ENCODE measurements around the gene RNF213.

RNF213 gene

DNA sequence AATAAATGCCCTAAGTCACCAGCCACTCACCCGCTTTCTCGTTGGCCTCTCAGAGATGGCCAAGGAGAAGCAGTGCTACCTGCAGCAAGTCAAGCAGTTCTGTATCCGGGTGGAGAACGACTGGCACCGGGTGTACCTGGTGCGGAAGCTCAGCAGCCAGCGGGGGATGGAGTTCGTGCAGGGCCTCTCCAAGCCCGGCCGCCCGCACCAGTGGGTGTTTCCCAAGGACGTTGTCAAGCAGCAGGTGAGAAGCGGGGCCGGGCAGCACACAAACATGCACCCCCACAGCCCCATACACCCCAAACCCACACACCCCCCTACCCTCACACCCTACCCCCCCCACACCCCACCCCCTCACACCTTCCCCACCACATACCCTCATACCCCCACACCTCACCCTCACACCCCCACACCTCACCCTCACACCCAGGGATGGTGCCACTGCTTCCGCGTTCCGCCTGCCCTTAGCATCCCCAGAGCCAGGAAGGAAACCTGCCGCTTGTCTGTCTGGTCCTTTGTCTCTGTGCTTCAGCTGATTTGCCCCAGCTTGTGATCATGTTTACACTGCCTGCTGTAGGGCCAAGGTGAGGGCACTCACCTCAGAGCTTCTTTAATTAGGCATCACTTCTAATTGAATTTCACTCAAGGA is 112.4 kb downstream of the RNF213 start:
- DNase-seq (ENCODE audit: low spot score), result no peak

DNA sequence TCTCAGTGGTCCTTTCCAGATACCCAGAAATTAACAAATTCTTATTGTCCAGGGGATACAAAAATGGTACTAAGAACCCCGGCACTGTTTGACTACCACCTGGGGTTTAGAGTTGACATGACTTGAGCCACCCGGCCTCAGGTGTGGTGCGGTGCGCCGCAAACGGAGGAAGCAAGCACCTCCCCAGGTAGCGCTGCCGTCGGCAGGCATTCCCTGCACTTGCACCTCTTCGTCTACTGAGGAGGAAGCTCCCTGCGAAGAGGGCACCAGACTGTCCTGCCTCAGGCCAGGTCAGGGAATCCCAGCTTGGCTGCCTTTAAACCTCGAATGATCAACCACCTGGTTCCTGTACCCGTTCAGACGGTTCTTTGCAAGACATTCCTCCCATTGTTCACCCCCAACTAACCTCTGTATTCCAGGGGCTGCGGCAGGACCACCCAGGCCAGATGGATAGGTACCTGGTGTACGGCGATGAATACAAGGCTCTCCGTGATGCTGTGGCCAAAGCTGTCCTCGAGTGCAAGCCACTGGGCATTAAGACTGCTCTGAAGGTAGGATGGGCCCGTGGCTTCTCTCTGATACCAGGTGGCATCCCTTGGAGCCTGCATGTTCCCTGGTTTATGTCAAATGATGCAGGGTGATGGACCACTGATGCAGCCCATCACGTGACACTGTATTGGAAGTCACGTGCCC is 113.5 kb downstream of the RNF213 start:
- no peak for DNase-seq (ENCODE audit: low spot score)

DNA sequence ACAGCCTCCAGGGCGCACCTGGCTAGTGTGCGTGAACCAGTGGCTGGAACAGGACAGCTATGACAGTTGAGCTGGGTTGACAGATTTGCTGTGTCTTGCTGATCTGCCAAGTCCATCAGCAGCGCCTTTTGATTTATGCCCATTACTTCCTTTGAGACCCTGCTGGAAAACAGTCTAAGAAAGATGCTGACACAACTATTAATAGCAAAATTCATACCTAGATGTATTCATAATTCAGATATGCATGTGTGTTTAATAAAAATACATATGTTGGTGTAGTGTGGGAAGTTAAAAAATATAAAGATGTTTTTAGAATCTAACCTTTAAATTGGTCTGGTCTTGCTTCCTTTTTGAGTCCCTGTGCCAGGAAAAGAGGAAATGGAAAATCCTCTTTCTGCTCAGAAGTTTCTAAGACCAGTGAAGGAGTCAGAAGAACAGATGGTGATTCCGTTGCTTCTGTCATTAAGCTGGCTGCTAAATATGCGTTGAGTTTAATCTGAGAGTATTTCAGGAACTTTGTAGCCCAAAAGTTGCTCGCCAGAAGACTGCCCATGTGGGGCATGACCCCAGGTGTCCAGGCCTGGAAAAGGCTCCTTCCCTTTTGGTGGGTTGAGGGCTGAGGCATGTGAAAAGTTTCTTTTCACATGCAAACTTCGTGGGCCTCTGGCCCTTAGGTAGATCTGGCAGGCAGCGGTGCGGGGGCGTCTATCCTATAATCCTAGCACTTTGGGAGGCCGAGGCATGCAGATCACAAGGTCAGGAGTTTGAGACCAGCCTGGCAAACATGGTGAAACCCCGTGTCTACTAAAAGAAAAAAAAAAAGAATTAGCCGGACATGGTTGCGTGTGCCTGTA is 114.3 kb downstream of the RNF213 start:
- DNase-seq (ENCODE audit: low spot score), result no peak

DNA sequence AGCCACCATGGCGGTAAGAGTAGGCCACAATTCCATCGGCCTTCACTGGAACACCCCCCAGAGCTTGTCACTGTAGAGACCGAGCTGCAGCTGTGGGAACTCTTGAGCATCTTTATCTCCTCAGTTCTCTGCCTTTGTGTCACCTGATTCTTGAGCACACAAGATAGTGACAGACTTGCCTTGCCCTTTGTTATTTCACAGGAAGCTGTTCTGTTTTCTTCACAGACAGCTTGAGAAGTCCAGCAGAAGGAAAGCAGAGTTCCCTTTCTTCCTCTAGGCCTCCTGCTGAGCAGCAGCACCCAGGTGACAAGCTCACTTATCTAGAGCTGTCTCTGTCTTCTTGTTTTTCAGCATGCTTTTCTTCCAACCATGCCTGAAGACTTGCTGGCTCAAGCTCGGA is 115.9 kb downstream of the RNF213 start:
- DNase-seq (ENCODE audit: low spot score), result no peak

DNA sequence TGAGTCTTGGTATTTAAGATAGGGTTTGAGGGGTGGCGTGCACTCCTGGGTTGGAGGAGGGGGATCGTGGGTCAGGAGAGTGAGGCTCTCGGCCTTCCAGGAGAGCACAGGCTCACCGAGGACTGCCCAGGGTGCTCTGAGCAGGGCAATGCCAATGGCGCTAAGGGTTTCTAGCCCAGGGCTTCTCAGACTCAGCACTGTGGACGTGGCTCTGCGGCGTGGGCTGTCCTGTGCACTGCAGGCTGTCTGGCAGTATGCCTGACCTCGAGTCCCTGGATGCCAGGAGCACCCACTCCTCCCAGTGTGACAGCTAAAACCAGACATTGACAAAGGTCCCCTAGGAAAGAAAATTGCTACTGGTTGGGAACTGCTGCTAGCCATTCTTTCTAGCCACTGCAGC is 117.1 kb downstream of the RNF213 start:
- DNase-seq (ENCODE audit: low spot score), result no peak

DNA sequence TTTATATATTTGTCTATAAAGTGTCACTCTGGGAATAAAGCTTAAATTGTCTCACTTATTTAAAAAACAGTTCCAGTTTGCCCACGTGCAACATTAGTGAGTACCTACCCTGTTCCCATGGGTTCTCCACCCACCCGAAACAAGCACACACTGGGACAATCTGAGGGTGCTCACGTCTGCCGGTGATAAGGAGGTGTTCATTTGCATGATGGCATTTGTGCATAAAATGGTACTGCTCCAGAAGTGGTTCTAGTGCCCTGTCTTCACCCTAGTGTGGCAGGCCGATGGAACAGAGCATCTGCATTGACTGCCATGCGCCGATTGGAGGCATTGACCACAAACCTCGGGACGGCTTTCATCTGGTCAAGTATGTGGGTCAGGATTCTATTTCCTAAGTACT is 118.7 kb downstream of the RNF213 start:
- no peak for DNase-seq (ENCODE audit: low spot score)

DNA sequence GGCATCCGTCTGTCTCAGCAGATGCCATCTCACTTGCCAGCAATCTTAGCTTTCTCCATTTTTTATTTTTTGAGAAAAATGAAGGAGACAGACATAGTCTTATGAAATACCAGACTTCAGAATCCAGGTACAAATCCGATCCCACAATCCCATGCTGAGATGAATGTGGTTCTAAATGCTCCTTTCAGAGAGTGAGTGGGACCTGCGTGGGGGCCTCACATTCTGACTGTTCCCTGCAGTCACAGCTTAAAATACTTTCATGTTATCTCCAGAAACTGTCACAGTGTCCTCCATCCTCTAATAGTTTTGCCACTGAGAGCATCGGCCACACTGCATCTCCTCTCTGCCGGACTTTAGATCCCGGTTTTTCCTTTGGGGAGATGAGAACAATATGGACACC is 119.4 kb downstream of the RNF213 start:
- DNase-seq (ENCODE audit: low spot score), result no peak

DNA sequence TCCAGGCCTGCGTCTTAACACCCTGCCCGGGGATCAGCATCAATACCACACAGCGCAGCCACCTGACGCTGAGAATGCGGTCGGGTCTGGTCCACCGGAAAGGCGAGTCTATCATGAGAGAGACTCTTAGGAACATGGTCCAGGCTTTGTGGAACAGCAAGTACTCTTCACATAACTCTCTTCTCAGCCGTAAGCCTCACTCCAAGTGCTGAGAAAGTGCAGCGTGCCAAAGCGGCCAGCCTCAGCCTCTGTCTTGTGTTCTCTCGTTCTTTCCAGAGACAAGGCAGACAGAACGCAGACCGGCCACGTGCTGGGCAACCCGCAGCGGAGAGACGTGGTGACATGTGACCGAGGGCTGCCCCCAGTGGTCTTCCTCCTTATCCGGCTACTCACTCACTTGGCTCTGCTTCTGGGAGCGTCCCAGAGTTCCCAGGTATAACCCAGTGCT is 119.9 kb downstream of the RNF213 start:
- DNase-seq (ENCODE audit: low spot score), result no peak

DNA sequence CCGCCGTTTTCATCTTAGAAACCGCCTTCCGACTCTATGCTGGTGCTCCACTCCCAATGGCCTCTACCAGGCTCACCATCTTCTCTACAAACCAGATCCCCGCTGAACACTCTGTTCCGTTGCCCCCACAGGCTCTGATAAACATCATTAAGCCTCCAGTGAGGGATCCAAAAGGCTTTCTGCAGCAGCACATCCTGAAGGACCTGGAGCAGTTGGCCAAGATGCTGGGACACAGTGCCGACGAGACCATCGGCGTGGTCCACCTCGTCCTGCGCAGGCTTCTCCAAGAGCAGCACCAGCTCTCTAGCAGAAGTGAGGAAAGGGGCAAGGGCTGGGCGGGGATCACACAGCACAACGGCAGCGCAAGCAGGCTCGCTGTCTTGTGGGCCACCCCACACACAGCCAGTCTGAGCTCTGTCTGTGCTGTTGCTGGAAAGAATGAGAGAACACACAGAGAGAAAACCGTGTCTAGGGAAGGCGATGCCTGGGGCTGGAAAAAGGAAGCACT is 120.8 kb downstream of the RNF213 start:
- no peak for DNase-seq (ENCODE audit: low spot score)

DNA sequence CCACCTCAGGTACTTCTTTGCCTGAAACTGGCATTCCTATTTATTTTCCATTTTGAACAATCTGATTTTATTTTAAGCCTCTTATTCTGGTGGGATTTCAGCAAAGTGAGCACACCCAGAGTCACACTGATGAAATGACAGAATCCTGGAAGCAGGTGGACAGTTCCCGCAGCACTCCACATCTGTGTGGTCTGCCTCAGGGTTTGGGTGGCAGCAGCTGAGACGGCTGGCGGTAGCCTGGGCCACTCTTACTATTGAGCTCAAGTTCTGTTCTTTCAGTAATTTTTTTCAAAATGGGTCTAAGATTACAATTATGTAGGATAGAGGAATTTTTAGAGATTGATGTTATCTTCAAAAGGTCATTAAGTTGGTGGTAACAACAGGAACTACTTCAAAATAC is 121.8 kb downstream of the RNF213 start:
- DNase-seq (ENCODE audit: low spot score), result no peak

DNA sequence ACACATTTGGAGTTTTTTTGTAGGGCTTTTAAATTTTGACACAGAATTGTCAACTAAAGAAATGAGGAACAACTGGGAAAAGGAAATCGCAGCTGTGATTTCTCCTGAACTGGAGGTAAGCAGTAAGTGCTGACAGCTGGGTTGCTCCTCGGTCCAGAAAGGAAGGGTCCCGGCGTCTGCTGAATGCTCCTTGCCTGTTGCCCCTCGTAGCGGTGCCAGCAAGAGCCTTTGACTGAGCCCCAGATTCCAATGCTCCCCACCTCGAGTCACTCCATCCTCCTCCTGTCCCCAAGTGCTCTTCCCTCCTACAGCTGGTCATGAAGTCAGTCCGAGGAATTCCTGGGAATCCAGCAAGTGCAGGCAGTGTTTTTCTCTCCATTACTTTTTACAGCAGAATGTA is 122.3 kb downstream of the RNF213 start:
- no peak for DNase-seq (ENCODE audit: low spot score)

DNA sequence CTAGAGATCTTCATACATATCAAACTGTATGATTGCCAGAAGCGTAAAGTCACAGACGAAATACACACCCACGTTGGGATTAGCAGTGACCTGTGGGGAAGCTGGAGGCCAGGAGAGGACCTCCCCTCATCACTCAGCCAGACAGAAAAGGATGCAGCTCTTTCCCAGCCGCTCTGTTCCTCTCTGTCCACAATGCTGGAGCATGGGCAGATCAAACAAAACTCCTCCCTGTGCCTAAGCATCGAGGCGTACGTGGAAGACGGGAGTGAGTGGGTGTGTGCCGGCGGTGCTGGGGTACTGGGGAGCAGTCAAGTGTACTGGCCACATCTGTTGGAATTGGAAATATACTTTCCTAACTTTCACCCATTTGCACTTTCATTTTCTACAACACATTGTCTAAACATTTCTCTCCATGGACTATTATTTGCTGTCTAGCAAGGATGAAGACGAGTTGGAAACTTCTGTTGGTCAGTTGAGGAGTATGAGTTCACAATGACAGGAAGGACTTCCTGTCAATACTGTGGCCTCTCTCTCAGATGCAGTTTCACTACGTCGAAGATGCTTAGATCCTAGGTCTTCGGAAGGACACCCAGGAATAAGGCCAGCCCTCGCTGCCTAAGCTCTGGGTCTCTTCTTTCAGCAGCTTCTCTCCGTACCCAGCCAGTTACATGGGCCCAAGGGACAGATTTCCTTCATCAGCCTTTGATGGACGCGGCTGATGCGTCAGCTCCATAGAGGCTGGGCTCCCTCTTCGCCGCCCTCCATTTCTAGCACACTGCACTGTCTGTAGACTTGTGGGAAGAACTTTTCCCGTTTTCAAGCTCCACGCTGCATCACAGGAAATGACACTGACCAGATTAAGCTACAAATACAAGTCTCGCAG is 123.7 kb downstream of the RNF213 start:
- DNase-seq (ENCODE audit: low spot score), result no peak

DNA sequence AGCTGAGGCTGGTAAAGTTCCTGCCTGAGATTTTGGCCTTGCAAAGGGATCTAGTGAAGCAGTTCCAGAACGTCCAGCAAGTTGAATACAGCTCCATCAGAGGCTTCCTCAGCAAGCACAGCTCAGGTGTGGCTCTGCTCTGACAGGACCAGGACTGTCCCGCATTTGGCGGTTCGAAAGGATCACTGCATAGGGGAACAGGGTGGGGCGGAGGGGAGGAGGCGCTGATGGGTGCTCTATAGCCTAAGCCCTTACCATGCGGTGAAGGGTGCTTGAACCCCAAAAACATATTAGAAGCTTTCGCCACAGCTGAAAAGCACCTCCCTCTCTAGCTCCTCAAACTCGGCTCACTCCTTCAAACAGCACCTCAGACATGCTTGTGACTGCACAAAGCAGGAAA is 124.4 kb downstream of the RNF213 start:
- no peak for DNase-seq (ENCODE audit: low spot score)

DNA sequence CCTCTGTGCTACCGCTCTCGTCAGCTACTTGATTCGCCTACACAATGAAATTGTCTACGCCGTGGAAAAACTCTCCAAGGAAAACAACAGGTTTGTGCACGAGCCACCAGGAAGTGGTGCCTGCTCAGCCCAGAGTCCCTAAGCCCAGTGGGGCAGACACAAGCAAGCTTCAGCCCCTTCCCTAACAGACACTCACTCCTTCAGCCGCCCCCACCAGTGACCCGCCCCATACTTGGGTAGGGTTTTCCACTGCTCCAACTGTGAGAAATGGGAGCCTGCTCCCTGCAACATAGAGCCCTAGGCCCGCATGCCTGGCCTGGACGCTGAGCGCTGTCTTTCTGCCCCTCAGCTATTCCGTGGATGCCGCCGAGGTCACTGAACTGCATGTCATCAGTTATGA is 125.7 kb downstream of the RNF213 start:
- no peak for DNase-seq (ENCODE audit: low spot score)

DNA sequence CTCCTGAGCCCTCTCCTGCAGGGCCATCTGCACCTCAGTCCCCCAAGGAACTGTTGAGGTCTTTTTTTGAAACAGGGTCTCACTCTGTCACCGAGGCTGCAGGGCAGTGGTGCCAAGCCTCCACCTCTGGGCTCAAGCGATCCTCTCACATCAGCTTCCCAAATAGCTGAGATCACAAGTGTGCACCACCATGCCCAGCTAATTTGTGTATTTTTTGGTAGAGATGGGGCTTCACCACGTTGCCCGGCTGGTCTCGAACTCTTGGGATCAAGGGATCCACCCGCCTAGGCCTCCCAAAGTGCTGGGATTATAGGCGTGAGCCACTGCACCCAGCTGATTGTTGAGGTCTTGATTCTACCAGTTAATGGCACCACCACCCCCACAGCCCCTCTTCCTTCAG is 126.4 kb downstream of the RNF213 start:
- no peak for DNase-seq (ENCODE audit: low spot score)

DNA sequence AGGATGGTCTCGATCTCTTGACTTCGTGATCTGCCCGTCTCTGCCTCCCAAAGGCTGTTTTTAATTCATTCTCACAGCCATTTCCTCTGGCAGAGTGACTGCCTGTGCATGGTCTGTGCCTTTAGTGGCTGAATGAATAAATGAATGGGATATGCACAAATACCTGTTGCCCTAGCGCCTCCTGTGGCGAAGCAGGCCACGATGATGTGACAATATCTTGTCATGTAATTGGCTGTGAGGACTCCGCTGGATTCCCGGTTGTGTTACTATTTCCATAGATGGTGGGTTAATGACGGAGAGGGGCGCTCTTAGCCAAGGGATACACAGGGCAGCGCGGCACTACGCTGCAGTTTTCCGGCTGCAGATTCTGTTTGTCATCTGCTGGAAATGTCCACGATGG is 127.5 kb downstream of the RNF213 start:
- no peak for DNase-seq (ENCODE audit: low spot score)

DNA sequence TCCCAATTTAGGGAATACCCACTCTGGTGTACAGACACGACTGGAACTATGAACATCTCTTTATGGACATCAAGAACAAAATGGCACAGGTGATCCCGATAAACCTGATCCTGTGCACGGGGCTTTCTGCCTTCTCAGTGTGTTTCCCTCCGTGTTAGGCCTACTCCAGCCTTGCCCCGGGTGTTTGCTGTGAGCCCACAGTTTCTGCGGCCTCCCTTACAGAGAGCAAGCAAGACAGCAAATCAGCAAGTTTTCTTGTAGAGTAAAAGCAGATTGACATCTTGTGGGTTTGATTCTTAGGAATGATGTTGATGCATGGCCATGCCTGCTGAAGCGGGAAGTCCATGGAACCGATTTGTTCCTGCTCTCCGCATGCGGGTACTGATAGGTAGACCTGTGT is 127.9 kb downstream of the RNF213 start:
- no peak for DNase-seq (ENCODE audit: low spot score)

DNA sequence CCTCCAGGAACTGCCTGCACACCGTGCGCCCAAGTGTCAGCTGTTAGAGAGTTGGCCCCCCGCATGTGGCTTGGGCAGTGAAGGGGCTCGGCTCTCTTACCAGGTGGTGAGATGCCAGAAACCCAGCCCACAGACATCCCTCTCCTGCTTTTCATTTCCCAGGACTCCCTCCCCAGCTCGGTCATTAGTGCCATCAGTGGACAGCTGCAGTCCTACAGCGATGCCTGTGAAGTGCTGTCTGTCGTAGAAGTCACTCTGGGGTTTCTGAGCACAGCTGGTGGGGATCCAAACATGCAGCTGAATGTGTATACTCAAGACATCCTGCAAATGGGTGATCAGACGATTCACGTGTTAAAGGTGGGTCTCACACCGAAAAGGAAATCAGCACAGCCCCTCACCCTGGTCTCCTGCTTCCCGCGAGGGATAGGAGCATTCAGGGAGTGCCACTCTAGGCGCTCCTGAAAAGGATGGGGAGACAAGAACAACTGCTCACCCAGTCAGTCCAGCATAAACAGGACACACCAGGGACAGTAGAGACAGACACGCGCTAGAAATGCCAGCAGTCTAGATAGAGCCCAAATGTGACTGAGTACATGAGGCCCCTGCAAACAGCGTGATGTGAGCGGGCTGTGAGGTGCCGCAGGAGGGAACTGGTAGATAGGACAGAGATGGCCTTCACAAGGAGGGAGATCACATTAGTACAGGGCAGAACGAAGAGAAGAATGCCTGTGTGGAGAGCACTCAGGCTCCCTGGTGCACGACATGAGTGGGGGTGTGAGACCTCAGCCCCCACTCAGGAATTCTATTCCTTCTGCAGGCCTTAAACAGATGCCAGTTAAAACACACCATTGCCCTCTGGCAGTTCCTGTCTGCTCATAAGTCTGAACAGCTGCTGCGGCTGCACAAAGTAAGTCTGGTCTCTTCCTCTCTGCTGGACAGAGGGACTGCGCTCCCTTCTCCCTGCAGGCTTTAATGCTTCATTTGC is 128.7 kb downstream of the RNF213 start:
- no peak for DNase-seq (ENCODE audit: low spot score)

DNA sequence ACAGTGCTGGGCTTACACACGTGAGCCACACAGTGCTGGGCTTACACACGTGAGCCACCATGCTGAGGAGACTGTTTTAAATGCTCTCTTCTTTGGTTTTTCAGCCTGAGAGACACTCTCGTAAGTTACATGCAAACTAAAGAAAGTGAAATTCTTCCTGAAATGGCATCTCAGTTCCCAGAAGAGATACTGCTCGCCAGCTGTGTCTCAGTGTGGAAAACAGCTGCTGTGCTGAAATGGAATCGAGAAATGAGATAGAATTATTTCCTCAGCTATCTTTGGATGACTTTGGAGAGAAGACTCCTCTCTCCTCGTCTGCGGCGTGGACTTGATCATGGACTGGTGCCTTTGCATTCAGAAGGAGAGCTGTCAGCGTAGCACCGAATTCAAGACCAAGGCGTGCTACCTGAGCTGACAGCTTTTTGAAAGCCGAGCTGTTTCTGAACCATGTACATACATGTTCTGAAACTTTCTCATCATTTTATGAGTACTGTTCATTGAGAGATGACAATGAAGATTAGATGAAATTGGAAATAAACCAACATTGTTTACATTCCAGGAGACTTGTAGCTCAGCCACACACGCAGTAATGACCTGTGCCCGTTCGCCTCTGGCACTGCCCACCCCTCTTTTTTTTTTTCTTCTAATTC is 132.7 kb downstream of the RNF213 start:
- no peak for DNase-seq (ENCODE audit: low spot score)

DNA sequence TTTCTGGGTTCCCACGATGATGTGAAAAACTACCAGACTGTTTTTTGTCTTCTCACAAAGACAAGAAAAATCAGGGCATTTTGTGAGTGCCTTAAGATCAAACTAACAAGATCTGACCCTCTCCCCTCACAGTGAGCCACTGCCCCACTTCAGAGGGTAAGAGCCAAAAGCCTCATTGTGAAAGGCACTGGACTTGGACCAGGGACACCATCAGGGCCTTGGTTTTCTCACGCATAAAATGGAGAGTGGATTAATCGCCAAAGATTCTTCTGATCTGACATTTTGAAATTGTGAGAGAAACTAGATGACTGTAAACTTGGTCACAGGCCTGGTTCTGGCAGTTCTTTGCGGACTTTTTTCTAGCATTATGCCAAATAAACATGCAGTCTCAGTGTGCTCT is 133.3 kb downstream of the RNF213 start:
- DNase-seq (ENCODE audit: low spot score), result no peak
